Gastroesophageal sphincter (tissue), 3 donors: ENCODE measurements around the gene DOK5.
"Not testable (repeated sequence)": the region's sequence is repeated elsewhere in the genome, so short reads cannot be mapped to it uniquely, and the experiment has no call there.

Source experiments
- CTCF ChIP-seq, 4 experiments: fragments of 200-600 bp in 2 of 4; fragments of 450-650 bp in 2 of 4; sonication (generic) in 1 of 4; IDR thresholded peaks; one replicate each; pipeline ENCODE4 v1.5.1; 2017 to 2019; ENCODE audit warnings: antibody characterized with exemption in 4 of 4, mild to moderate bottlenecking in 2 of 4, moderate library complexity in 2 of 4
- POLR2A ChIP-seq, 2 donors: fragments of 450-650 bp; IDR thresholded peaks; one replicate each; pipeline ENCODE4 v1.6.1; 2017; ENCODE audit warnings: antibody characterized with exemption in 2 of 2, mild to moderate bottlenecking in 2 of 2, moderate library complexity in 1 of 2

DNA sequence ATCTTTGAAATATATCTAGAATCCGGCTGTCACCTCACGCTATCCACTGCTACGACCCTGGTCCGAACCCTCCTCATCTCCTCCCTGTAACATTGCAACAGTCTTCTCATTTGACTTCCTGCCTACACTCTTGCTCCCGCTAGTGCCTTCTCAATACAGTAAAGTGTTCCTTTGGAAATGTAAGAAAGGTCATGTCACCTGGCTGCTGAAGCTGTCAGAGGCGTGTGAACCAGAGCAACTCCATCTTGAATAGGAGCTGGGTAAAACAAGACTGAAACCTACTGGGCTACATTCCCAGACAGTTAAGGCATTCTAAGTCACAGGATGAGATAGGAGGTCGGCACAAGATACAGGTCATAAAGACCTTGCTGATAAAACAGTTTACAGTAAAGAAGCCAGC lies 4.5 kb downstream of the DOK5 start:
- TF ChIP-seq CTCF, POLR2A (IDR thresholded peaks at IDR 0.05): not testable (repeated sequence)
